Measurements from ENCODE around the gene SKP2. TPM values are rescaled to one million over a fixed set of nuclear protein-coding genes. Genes with fewer than 3 reads are reported as not detected.
"Not testable (repeated sequence)": the region's sequence is repeated elsewhere in the genome, so short reads cannot be mapped to it uniquely, and the experiment has no call there.

SKP2 gene
- total RNA-seq, 2 donors from 2014 or later, result 3.7 to 5.0 TPM

GRCh38 chr5:36128795-36129194, 23.1 kb upstream of the SKP2 start:
- Histone ChIP-seq H3K27me3 (no peaks in the 10 kb centered on the region), H3K4me3 (no peak overlapping the region), H3K36me3 (peaks cover 14% of the 10 kb centered on the region), H3K9me3 (peaks cover 5 to 13% of the 10 kb centered on the region in 2 donors), H3K27ac (no peak overlapping the region), H3K4me1 (no peaks in the 10 kb centered on the region)
- TF ChIP-seq, protein P1, sequence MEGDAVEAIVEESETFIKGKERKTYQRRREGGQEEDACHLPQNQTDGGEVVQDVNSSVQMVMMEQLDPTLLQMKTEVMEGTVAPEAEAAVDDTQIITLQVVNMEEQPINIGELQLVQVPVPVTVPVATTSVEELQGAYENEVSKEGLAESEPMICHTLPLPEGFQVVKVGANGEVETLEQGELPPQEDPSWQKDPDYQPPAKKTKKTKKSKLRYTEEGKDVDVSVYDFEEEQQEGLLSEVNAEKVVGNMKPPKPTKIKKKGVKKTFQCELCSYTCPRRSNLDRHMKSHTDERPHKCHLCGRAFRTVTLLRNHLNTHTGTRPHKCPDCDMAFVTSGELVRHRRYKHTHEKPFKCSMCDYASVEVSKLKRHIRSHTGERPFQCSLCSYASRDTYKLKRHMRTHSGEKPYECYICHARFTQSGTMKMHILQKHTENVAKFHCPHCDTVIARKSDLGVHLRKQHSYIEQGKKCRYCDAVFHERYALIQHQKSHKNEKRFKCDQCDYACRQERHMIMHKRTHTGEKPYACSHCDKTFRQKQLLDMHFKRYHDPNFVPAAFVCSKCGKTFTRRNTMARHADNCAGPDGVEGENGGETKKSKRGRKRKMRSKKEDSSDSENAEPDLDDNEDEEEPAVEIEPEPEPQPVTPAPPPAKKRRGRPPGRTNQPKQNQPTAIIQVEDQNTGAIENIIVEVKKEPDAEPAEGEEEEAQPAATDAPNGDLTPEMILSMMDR (IDR thresholded peaks at IDR 0.05), result no peak
- DNase-seq (ENCODE audit: low spot score), result no peak

GRCh38 chr5:36129666-36130065, 22.2 kb upstream of the SKP2 start:
- H3K4me1 ChIP-seq; H3K27me3 ChIP-seq; H3K27ac ChIP-seq; DNase-seq (ENCODE audit: low spot score); H3K4me3 ChIP-seq: not testable (repeated sequence)
- H3K36me3 ChIP-seq, result peaks cover 14% of the 10 kb centered on the region
- H3K9me3 ChIP-seq, result peaks cover 5 to 13% of the 10 kb centered on the region in 2 donors

GRCh38 chr5:36133009-36133408, 18.9 kb upstream of the SKP2 start:
- H3K4me3 ChIP-seq; H3K27ac ChIP-seq; H3K4me1 ChIP-seq; DNase-seq (ENCODE audit: low spot score); H3K27me3 ChIP-seq: not testable (repeated sequence)
- Histone ChIP-seq H3K36me3 (peaks cover 14% of the 10 kb centered on the region), H3K9me3 (peaks cover 5 to 13% of the 10 kb centered on the region in 2 donors)

DNA sequence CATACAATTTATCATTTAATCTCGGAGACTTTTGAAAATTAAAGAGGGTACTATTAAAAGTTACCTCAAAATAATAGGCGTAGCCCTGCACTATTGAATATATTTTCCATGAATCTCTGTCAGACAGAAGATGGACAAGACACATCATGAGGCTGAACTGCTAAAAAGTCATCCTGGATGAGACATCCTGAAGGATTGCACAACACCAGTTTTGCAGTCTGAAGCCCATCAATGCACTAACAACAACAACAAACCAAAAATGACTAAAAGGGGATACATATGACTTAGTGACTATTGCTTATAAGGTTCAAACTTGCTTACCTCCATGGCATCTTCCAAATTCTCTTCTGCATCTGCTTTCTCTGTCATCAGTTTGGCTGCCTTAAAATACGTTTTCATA, 15.9 kb upstream of the SKP2 start:
- H3K9me3 ChIP-seq, result no peaks in the 10 kb centered on the region
- H3K4me1 ChIP-seq, result no peaks in the 10 kb centered on the region
- no peak for DNase-seq (ENCODE audit: low spot score)
- no peaks in the 10 kb centered on the region for H3K27me3 ChIP-seq
- no peak overlapping the region for H3K4me3 ChIP-seq
- TF ChIP-seq, protein P1 (IDR thresholded peaks at IDR 0.05), result no peak
- H3K27ac ChIP-seq, result no peak overlapping the region
- H3K36me3 ChIP-seq, result peaks cover 11% of the 10 kb centered on the region

- no peak overlapping the region for H3K4me3 ChIP-seq
- DNase-seq (ENCODE audit: low spot score), result no peak
- no peak overlapping the region for H3K27ac ChIP-seq
- no peaks in the 10 kb centered on the region for H3K4me1 ChIP-seq
- no peaks in the 10 kb centered on the region for H3K27me3 ChIP-seq
- H3K36me3 ChIP-seq, result peaks cover 11% of the 10 kb centered on the region
- no peaks in the 10 kb centered on the region for H3K9me3 ChIP-seq
- TF ChIP-seq, protein P1 (IDR thresholded peaks at IDR 0.05), result no peak
Observed at GRCh38 chr5:36136581-36136980, 15.3 kb upstream of the SKP2 start.

GRCh38 chr5:36138900-36139683, 12.8 kb upstream of the SKP2 start:
- no peak for DNase-seq (ENCODE audit: low spot score)
- H3K27me3 ChIP-seq, result no peaks in the 10 kb centered on the region
- no peaks in the 10 kb centered on the region for H3K4me1 ChIP-seq
- H3K27ac ChIP-seq, result no peak overlapping the region
- no peak overlapping the region for H3K4me3 ChIP-seq
- no peaks in the 10 kb centered on the region for H3K9me3 ChIP-seq
- H3K36me3 ChIP-seq, result peaks cover 11% of the 10 kb centered on the region
- TF ChIP-seq, protein P1 (IDR thresholded peaks at IDR 0.05), result no peak

DNA sequence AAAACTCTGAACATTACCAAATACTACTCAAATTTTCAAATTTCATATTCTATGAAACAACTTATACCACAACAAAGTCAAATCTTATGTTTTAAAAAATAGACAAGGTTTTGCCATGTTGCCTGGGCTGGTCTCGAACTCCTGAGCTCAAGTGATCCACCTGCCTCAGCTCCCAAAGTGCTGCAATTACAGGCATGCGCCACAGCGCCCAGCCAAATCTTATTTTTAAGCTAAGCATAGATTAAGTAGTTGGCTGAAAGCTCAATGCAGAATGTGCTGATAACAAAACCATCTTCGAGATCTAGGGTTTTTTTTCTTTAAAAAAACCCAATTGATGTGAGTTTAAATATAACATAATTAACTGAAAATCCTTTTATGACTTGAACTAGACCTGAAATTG, 6.6 kb upstream of the SKP2 start:
- Histone ChIP-seq H3K4me3 (no peak overlapping the region), H3K27me3 (no peaks in the 10 kb centered on the region), H3K9me3 (no peaks in the 10 kb centered on the region), H3K4me1 (peaks cover 0 to 5% of the 10 kb centered on the region in 2 donors), H3K27ac (no peak overlapping the region), H3K36me3 (peaks cover 4% of the 10 kb centered on the region)
- TF ChIP-seq, protein P1 (IDR thresholded peaks at IDR 0.05), result no peak
- no peak for DNase-seq (ENCODE audit: low spot score)

Data from right atrium auricular region (tissue), 2 donors.